Measurements from ENCODE around the gene OXGR1.

- no peak for TF ChIP-seq POLR2AphosphoS5 (IDR thresholded peaks at IDR 0.05; ENCODE audit: insufficient read depth in 1 of 2, low read depth in 1 of 2)
- TF ChIP-seq, protein P1, sequence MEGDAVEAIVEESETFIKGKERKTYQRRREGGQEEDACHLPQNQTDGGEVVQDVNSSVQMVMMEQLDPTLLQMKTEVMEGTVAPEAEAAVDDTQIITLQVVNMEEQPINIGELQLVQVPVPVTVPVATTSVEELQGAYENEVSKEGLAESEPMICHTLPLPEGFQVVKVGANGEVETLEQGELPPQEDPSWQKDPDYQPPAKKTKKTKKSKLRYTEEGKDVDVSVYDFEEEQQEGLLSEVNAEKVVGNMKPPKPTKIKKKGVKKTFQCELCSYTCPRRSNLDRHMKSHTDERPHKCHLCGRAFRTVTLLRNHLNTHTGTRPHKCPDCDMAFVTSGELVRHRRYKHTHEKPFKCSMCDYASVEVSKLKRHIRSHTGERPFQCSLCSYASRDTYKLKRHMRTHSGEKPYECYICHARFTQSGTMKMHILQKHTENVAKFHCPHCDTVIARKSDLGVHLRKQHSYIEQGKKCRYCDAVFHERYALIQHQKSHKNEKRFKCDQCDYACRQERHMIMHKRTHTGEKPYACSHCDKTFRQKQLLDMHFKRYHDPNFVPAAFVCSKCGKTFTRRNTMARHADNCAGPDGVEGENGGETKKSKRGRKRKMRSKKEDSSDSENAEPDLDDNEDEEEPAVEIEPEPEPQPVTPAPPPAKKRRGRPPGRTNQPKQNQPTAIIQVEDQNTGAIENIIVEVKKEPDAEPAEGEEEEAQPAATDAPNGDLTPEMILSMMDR (IDR thresholded peaks at IDR 0.05) = no peak
Observed at GRCh38 chr13:97008643-97009042, 14.4 kb upstream of the OXGR1 start.

Measured in vagina (tissue), 2 donors.